GM21825 (cell line): ENCODE results near the gene MAPKAPK2.
"Not testable (repeated sequence)": the region's sequence is repeated elsewhere in the genome, so short reads cannot be mapped to it uniquely, and the experiment has no call there.

Experiments used
- ATAC-seq: cut with Tn5 transposase; IDR thresholded peaks from one replicate; pipeline ENCODE4 v1.9.1; 2021; ENCODE audit warnings: mild to moderate bottlenecking, moderate library complexity; ENCODE audit not compliant: unreplicated experiment

MAPKAPK2 gene

GRCh38 chr1:206770531-206771337 lies 86.0 kb downstream of the MAPKAPK2 start, which contains the start of gene IL19:
Gene IL19, plus strand, starts transcription at chr1:206770773. Its CDS starts 65,890 bp downstream, at chr1:206836663.
- no peak for ATAC-seq

DNA sequence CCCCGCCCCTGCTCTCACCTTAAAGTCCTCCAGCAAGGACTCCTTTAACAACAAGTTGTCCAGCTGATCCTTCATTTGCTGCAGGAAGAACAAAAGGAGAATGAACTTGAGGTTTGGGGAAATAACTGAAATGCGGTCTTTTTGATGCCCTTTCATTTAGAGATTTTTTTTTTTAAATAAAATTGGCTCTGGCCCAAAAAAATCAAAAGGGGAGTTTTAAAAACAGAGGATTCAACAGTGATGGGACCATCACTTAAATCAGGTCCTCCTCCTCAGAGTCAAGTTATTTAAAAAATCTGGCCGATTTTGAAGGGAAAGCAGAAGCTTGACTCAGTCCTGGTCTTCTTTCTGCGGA lies 86.6 kb downstream of the MAPKAPK2 start:
- no peak for ATAC-seq

GRCh38 chr1:206772243-206772937 lies 87.7 kb downstream of the MAPKAPK2 start, which contains the start of gene IL10:
Gene IL10, minus strand, starts transcription at chr1:206772494. Its CDS starts 59 bp downstream, at chr1:206772435.
- no peak for ATAC-seq

- ATAC-seq: no peak
These were observed 89.4 kb downstream of the MAPKAPK2 start for GRCh38 chr1:206774093-206774492.

- ATAC-seq: no peak
These were observed 91.5 kb downstream of the MAPKAPK2 start for GRCh38 chr1:206776229-206776628.

GRCh38 chr1:206778031-206778430 lies 93.3 kb downstream of the MAPKAPK2 start:
- ATAC-seq: no peak

DNA sequence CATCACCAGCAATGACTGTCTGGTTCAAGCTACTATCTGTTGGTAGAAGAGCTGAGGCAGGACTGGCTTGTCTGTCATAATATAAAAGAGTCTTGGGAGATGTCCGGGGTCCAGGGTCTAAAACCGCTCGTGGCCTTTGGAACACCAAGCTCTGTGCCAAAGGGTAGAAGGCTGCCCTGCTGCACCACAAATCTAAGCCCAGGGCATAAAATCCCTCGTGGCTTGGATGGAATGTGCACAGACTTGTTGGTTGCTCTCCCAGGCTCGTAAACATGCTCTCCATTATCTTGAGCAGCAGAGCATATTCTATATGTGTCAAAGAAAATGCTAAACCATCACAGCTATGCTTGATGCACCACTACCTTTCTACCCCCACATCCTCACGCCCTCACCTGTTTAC lies 94.2 kb downstream of the MAPKAPK2 start:
- not testable (repeated sequence) for ATAC-seq

- ATAC-seq: no peak
These were observed 94.9 kb downstream of the MAPKAPK2 start for GRCh38 chr1:206779638-206780037.

- ATAC-seq: peak; percentile 61
These were observed 97.7 kb downstream of the MAPKAPK2 start for GRCh38 chr1:206782448-206782847.

DNA sequence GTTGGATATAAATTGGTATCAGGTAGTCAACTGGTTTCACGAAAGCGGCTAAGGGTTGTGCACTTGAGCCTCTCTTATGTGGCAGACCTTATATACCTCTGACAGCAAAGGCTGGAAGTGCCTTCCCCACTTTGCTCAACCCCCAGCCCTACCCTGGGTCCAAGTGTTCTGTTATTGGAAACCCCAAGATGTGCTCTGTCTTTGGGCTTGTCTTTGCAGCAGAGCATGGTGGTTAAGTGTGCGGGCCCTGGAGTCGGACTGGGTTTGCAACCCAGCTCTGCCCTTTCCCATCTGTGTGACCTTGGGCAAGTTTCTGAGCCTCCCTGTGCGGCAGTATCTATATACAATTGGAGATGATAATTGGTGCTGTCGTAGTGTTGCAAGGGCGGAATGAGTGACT lies 98.8 kb downstream of the MAPKAPK2 start:
- no peak for ATAC-seq
